Esophagus squamous epithelium (tissue), 4 donors: ENCODE results near the gene TUBD1.

Source experiments
- CTCF ChIP-seq, 6 experiments: fragments of 450-650 bp in 4 of 6; fragments of 200-600 bp in 2 of 6; sonication (generic) in 2 of 6; IDR thresholded peaks; one replicate each; pipeline ENCODE4 v1.5.1; 2016 to 2019; ENCODE audit warnings: antibody characterized with exemption in 6 of 6, mild to moderate bottlenecking in 4 of 6, moderate library complexity in 4 of 6
- POLR2A ChIP-seq, 4 donors: fragments of 450-650 bp; IDR thresholded peaks; one replicate each; pipeline ENCODE4 v1.6.1; 2017; ENCODE audit warnings: antibody characterized with exemption in 4 of 4, mild to moderate bottlenecking in 4 of 4, moderate library complexity in 3 of 4

GRCh38 chr17:59884861-59885260 is 7.9 kb downstream of the TUBD1 start:
- TF ChIP-seq CTCF (IDR thresholded peaks at IDR 0.05) (no peak), POLR2A (IDR thresholded peaks at IDR 0.05) (no peak)
